T-cell (primary cell): ENCODE data around the gene STK32B. TPM values are rescaled to one million over a fixed set of nuclear protein-coding genes. Genes with fewer than 3 reads are reported as not detected.

ENCODE experiments used
- ATAC-seq, 4 experiments: fragments of 200-7000 bp in 3 of 4; fragments of 150-1000 bp in 1 of 4; cut with Tn5 transposase; replicated peaks in 1 of 4; 1 replicate in 3 of 4; 2 replicates in 1 of 4; pipeline ENCODE4 v1.10.0; 2021; ENCODE audit warnings: moderate library complexity in 3 of 4, mild to moderate bottlenecking in 2 of 4, moderate number of reproducible peaks in 1 of 4
- CTCF ChIA-PET, 2 donors: fragments of 300-600 bp; sonication (Branson Sonifier 250); formaldehyde crosslinking; loops; one replicate each; lab custom pipeline; 2022; ENCODE audit warnings: antibody characterized with exemption in 2 of 2; lab: Charles Lee
- POLR2A ChIA-PET, 2 donors: fragments of 300-600 bp; sonication (Branson Sonifier 250); formaldehyde crosslinking; loops; one replicate each; lab custom pipeline; 2022; ENCODE audit warnings: antibody characterized with exemption in 2 of 2; lab: Charles Lee
- DNase-seq, 35 experiments: peaks; one replicate each; pipeline versions ENCODE4 v3.0.0 to v3.0.0-alpha.2; 2013 to 2023
- H3K27ac ChIP-seq: one replicate; pipeline ENCODE4 v1.5.1; 2013; ENCODE audit warnings: low read length
- H3K27me3 ChIP-seq, 2 experiments: replicated peaks in 1 of 2; 1 replicate in 1 of 2; 2 replicates in 1 of 2; pipeline versions ENCODE4 v1.6.1 to v1.7.0; 2013; ENCODE audit warnings: low read length in 1 of 2, mixed read lengths in 1 of 2; ENCODE audit not compliant: control insufficient read depth in 2 of 2, insufficient read depth in 2 of 2; ENCODE audit errors: extremely low read depth in 1 of 2
- H3K36me3 ChIP-seq, 2 donors: 1 replicate in 1 of 2; 2 replicates in 1 of 2; pipeline versions ENCODE4 v1.6.1 to v1.7.0; 2013; ENCODE audit warnings: low read length in 1 of 2; ENCODE audit not compliant: control insufficient read depth in 2 of 2, insufficient read depth in 1 of 2; ENCODE audit errors: extremely low read depth in 1 of 2
- H3K4me1 ChIP-seq, 2 experiments: 1 replicate in 1 of 2; 2 replicates in 1 of 2; pipeline versions ENCODE4 v1.6.1 to v1.7.0; 2013; ENCODE audit warnings: low read length in 2 of 2, mixed read lengths in 1 of 2; ENCODE audit not compliant: insufficient read depth in 2 of 2, control insufficient read depth in 1 of 2; ENCODE audit errors: extremely low read depth in 1 of 2
- H3K4me3 ChIP-seq, 2 donors: 1 replicate in 1 of 2; 2 replicates in 1 of 2; pipeline versions ENCODE4 v1.5.1 to v1.7.0; 2013; ENCODE audit warnings: mild to moderate bottlenecking in 2 of 2, low read length in 1 of 2, moderate library complexity in 1 of 2; ENCODE audit not compliant: control insufficient read depth in 1 of 2; ENCODE audit errors: extremely low read depth in 1 of 2
- H3K9me3 ChIP-seq: 2 replicates; pipeline ENCODE4 v1.7.0; 2013
- H3K27ac Mint-ChIP-seq, 2 donors: one replicate each; pipeline ENCODE4 v1.8.0; 2020 to 2021; ENCODE audit warnings: mild to moderate bottlenecking in 2 of 2, mixed read lengths in 2 of 2
- H3K27me3 Mint-ChIP-seq, 2 donors: one replicate each; pipeline ENCODE4 v1.8.0; 2021 to 2022; ENCODE audit warnings: mixed read lengths in 2 of 2
- H3K36me3 Mint-ChIP-seq: one replicate; pipeline ENCODE4 v1.8.0; 2021; ENCODE audit warnings: mixed read lengths
- H3K4me1 Mint-ChIP-seq, 3 donors: one replicate each; pipeline ENCODE4 v1.8.0; 2020 to 2022; ENCODE audit warnings: mixed read lengths in 3 of 3, mild to moderate bottlenecking in 1 of 3
- H3K4me3 Mint-ChIP-seq, 3 donors: one replicate each; pipeline ENCODE4 v1.8.0; 2020 to 2022; ENCODE audit warnings: mild to moderate bottlenecking in 3 of 3, mixed read lengths in 3 of 3, moderate library complexity in 3 of 3
- H3K9me3 Mint-ChIP-seq, 3 donors: one replicate each; pipeline ENCODE4 v1.8.0; 2020 to 2022; ENCODE audit warnings: mixed read lengths in 3 of 3
- WGBS: methylation state at CpG from one replicate; pipeline ENCODE4 v1.1.5; 2013; ENCODE audit warnings: missing lambda C conversion rate; ENCODE audit not compliant: insufficient coverage; 5-methylcytosine and 5-hydroxymethylcytosine counted together
- total RNA-seq, 35 experiments: library from RNA in 6 of 35; stranded (reverse) in 6 of 35; fragments of 120-200 nt in 1 of 35; gene quantifications; one replicate each; pipeline versions ENCODE4 v1.2.1 to v1.2.4 and lab custom pipeline; 2013 to 2026

Gene STK32B
- total RNA-seq, 5 donors from 2014 or later (not counting 1 experiment from before 2014, with no cell fraction given) = 0.12 to 0.20 (median 0.15) TPM; not detected in 2

DNA sequence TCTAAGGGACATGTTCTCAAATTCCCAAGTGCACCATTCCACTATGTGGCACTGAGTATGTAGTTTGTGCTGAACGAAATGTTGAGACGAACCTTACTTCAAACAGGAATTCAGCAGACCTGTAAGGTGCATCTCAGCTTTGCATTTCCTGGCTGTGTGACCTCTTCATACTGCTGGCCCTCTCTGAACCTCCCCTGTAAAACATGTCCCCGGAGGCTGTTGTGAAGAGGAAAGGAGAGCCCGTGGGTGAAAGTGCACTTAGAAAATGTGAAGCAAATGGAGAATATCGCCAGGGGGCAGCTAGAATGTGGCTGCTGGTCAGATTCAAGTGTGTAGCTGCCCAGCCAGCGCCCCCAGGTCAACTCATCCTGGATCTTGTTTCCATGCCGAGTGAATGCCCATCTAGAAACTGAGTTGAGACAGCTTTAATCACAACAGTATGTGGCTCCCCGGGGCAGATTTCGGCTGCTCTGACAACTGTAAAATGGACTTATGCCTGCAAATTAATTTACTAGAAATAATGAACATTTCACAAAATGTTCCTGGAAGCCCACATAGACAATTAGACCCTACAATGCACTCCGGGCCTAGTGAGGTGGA lies 393.7 kb downstream of the STK32B start:
- POLR2A ChIA-PET = no interaction called here
- Histone ChIP-seq H3K27me3 (peaks cover 0 to 4% of the 10 kb centered on the region in 2 experiments), H3K9me3 (no peaks in the 10 kb centered on the region), H3K27ac (no peak overlapping the region), H3K4me1 (no peaks in the 10 kb centered on the region), H3K4me3 (no peak overlapping the region), H3K36me3 (no peaks in the 10 kb centered on the region)
- WGBS = 83% methylated on average over 4 of the region's 10 CpGs
- no peak overlapping the region for H3K4me3 Mint-ChIP-seq
- no peak overlapping the region for H3K27ac Mint-ChIP-seq
- H3K4me1 Mint-ChIP-seq = no peaks in the 10 kb centered on the region
- CTCF ChIA-PET = no interaction called here
- ATAC-seq (no peak), DNase-seq (no peak)
- no peaks in the 10 kb centered on the region for H3K27me3 Mint-ChIP-seq
- H3K36me3 Mint-ChIP-seq = no peaks in the 10 kb centered on the region
- no peaks in the 10 kb centered on the region for H3K9me3 Mint-ChIP-seq

DNA sequence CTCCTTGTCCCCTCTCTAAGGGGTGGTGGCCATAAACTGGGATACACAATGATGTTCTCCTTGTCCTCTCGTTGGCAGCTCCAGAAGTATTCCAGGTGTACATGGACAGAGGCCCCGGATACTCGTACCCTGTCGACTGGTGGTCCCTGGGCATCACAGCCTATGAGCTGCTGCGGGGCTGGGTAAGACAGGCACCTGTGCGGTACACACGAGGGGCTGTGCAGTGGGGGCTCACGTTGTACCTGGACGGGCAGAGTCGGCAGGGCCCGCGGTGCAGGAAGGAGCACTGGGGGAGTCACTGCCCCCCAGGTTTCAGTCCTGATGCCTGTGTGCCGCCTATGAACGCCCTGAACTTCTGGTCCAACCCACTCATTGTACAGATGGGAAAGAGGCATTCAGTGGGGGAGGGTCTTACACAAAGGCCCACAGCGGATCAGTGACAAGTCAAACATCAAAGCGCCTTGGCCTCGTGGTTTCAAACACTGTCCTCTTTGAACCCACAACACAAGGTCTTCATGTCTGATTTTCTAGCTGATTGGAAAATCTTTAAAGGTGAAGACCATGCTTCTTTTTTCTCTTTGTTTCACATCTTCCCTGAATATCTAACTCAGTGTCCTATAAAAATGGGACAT lies 395.4 kb downstream of the STK32B start:
- no peak for DNase-seq
- no peak overlapping the region for H3K4me3 ChIP-seq
- H3K36me3 ChIP-seq = no peaks in the 10 kb centered on the region
- no peak overlapping the region for H3K27ac ChIP-seq
- Mint-ChIP-seq H3K27me3 (no peaks in the 10 kb centered on the region), H3K4me3 (no peak overlapping the region), H3K4me1 (no peaks in the 10 kb centered on the region), H3K36me3 (no peaks in the 10 kb centered on the region), H3K27ac (no peak overlapping the region), H3K9me3 (no peaks in the 10 kb centered on the region)
- no peaks in the 10 kb centered on the region for H3K4me1 ChIP-seq
- ChIA-PET POLR2A (interaction anchor here in 1 of 2 donors (0.6 kb wide), 1 partner anchor 8 kb away, joined by 3 read pairs; no protein-coding TSS in a partner anchor), CTCF (interaction anchor here in 1 of 2 donors (0.7 kb wide), 1 partner anchor 264 kb away, joined by 3 read pairs; no protein-coding TSS in a partner anchor)
- 83% methylated on average over 14 of the region's 17 CpGs for WGBS
- no peak for ATAC-seq
- no peaks in the 10 kb centered on the region for H3K9me3 ChIP-seq
- peaks cover 0 to 4% of the 10 kb centered on the region in 2 experiments for H3K27me3 ChIP-seq

DNA sequence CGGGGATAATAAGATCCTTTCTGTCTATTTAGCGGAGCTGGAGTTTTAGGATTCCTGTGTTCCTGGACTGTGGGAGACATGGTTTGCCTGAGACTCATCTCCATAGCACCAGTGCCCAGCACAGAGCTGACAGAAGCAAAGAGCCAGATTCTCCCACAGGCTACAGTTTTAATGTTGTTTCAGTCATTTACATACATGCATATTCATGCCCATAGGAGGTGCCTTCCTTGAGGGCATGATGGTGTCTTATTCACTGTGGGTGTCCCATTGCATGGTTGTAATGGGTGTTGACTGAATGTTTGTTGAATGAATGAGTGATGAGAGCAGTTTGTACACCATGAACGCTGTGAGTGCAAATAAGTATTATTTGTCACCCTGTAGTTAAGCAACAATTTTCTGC lies 396.5 kb downstream of the STK32B start:
- H3K4me1 Mint-ChIP-seq = no peaks in the 10 kb centered on the region
- no peak overlapping the region for H3K27ac ChIP-seq

DNA sequence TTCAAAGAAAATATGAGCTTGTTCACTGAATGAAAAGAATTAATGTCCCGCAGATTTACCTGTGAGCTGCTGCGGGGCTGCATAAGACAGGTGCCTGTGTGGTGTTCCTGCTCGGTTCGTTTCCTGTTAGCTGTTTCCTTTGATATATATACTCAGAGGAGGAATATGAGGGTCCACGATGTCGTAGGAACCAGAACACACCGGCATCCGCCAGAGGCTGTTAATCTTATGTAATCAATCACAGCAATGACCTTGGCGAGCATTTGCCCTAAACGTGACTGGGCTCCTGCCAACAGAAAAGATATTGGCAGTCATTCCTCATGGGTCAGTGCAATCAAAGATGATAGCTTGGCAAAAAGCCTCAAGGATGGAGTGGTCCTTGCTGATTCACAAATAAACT lies 396.9 kb downstream of the STK32B start:
- no peaks in the 10 kb centered on the region for H3K4me1 ChIP-seq
- no peak overlapping the region for H3K4me3 ChIP-seq
- H3K4me1 Mint-ChIP-seq = no peaks in the 10 kb centered on the region
- H3K36me3 ChIP-seq = no peaks in the 10 kb centered on the region
- no peaks in the 10 kb centered on the region for H3K9me3 ChIP-seq
- H3K27me3 ChIP-seq = peaks cover 0 to 4% of the 10 kb centered on the region in 2 experiments
- H3K27ac Mint-ChIP-seq = no peak overlapping the region
- H3K9me3 Mint-ChIP-seq = no peaks in the 10 kb centered on the region
- H3K27ac ChIP-seq = no peak overlapping the region
- no peak overlapping the region for H3K4me3 Mint-ChIP-seq
- ATAC-seq (no peak), DNase-seq (no peak)
- WGBS = 81% methylated on average over 8 of the region's 10 CpGs
- no peaks in the 10 kb centered on the region for H3K36me3 Mint-ChIP-seq
- CTCF ChIA-PET = no interaction called here
- H3K27me3 Mint-ChIP-seq = no peaks in the 10 kb centered on the region
- POLR2A ChIA-PET = no interaction called here

More for the DNA sequence above, 396.5 kb downstream of the STK32B start:
- Histone ChIP-seq H3K36me3 (no peaks in the 10 kb centered on the region), H3K4me3 (no peak overlapping the region), H3K4me1 (no peaks in the 10 kb centered on the region), H3K9me3 (no peaks in the 10 kb centered on the region), H3K27me3 (peaks cover 0 to 4% of the 10 kb centered on the region in 2 experiments)
- no peaks in the 10 kb centered on the region for H3K27me3 Mint-ChIP-seq
- no peaks in the 10 kb centered on the region for H3K36me3 Mint-ChIP-seq
- H3K27ac Mint-ChIP-seq = no peak overlapping the region
- ChIA-PET CTCF (no interaction called here), POLR2A (no interaction called here)
- DNase-seq (no peak), ATAC-seq (no peak)
- no CpG with 5 or more reads among the region's 3 CpGs for WGBS
- H3K4me3 Mint-ChIP-seq = no peak overlapping the region
- no peaks in the 10 kb centered on the region for H3K9me3 Mint-ChIP-seq

DNA sequence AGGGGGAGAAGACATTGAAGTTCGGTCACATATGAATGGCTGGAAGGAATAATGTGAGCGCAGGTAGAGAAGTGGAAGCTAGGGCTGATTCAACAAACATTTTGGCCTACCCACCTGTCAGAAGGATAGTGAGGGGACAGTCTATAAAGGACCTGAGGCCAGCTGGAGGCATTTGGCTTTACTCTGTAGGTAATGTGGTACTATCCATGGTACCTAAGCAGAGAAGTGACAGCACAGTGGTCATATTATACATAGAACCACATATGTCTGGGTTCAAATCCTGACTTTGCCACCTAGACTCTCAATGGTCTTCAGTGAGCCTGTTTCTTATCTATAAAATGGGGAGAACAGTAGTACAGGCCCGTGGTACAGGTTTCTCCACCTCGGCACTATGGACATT lies 400.0 kb downstream of the STK32B start:
- no peaks in the 10 kb centered on the region for H3K4me1 ChIP-seq
- H3K9me3 ChIP-seq = no peaks in the 10 kb centered on the region
- no peaks in the 10 kb centered on the region for H3K9me3 Mint-ChIP-seq
- whole genome bisulfite sequencing = 88% methylated on average over 3 of the region's 4 CpGs
- ChIA-PET POLR2A (no interaction called here), CTCF (no interaction called here)
- H3K27me3 ChIP-seq = no peaks in the 10 kb centered on the region
- ATAC-seq (no peak), DNase-seq (no peak)
- H3K36me3 ChIP-seq = no peaks in the 10 kb centered on the region
- H3K36me3 Mint-ChIP-seq = no peaks in the 10 kb centered on the region
- no peak overlapping the region for H3K27ac ChIP-seq
- H3K27ac Mint-ChIP-seq = no peak overlapping the region
- no peaks in the 10 kb centered on the region for H3K4me1 Mint-ChIP-seq
- no peaks in the 10 kb centered on the region for H3K27me3 Mint-ChIP-seq
- H3K4me3 ChIP-seq = no peak overlapping the region
- no peak overlapping the region for H3K4me3 Mint-ChIP-seq

DNA sequence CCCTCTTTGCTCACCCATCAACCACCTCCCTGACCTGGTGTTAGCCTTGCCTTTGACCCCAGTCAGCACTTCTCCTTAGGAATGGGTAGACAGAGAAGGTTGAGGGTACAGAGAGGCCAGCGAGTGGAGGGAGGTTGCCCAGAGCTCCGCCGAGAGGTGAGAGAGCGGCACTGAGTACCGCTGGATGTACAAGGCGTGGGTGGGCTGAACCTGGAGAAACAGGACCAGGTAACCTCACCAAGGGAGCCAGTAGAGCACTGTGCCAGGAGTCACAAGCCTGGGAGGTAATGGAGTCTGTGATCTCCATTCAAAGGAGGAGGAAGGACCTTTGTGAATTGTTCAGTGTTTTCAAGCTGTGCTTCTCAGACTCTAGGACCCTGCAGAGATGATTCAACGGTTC lies 400.9 kb downstream of the STK32B start:
- POLR2A ChIA-PET = no interaction called here
- no peak for DNase-seq

More for the DNA sequence above, 400.9 kb downstream of the STK32B start:
- Histone ChIP-seq H3K9me3 (no peaks in the 10 kb centered on the region), H3K4me1 (no peaks in the 10 kb centered on the region), H3K4me3 (no peak overlapping the region), H3K27me3 (no peaks in the 10 kb centered on the region), H3K27ac (no peak overlapping the region), H3K36me3 (no peaks in the 10 kb centered on the region)
- 88% methylated on average over 7 of the region's 7 CpGs for WGBS
- no peaks in the 10 kb centered on the region for H3K9me3 Mint-ChIP-seq
- CTCF ChIA-PET = no interaction called here
- H3K4me1 Mint-ChIP-seq = no peaks in the 10 kb centered on the region
- H3K4me3 Mint-ChIP-seq = no peak overlapping the region
- H3K27ac Mint-ChIP-seq = no peak overlapping the region
- H3K36me3 Mint-ChIP-seq = no peaks in the 10 kb centered on the region
- H3K27me3 Mint-ChIP-seq = no peaks in the 10 kb centered on the region
- ATAC-seq = no peak
